Measurements from ENCODE around the gene LAPTM5. TPM values are rescaled to one million over a fixed set of nuclear protein-coding genes. Genes with fewer than 3 reads are reported as not detected.

LAPTM5 gene
- total RNA-seq, 1 experiment from 2014 or later = 0.15 TPM

DNA sequence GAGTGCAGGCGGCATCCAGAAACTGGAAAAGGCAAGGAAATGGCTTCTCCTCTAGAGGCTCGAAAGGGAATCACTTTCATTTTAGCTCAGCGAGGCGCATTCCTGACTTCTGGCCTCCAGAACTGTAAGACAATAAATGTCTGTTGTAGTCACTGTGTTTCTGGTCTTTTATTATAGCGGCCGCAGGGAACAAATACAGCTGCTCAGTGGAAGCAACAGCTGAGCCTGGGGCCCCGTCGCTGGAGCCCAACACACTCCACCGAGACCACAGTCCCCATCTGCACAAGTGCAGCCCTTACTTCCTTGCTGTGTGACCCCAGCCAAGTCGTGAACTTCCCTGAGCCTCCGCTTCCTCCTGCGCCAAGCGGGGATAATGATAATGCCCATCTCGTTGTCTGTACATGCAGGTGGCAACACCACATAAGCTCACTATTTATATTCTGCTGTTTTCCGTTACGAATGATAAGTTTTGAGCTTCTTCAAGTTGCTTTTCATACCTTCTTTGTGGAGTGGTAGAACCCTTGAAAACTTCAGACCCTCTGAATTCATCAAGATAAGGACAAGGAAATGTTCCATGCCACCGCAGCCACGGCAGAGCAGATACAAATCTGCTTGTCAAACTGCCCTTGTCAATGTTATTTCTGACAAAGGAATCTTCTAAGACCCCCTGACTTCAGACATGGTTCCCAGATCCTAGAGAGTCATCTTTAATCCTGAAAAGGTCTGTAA lies 3.2 kb upstream of the LAPTM5 start:
- H3K27me3 ChIP-seq (ENCODE audit: insufficient read depth, low read length) = no peaks in the 10 kb centered on the region
- H3K14ac ChIP-seq (ENCODE audit: insufficient read depth, low read length) = no peak overlapping the region
- DNase-seq = no peak
- peaks cover 0 to 5% (median 0%) of the 10 kb centered on the region in 3 experiments; a peak in 1 of 7 replicates for H3K36me3 Mint-ChIP-seq (ENCODE audit: insufficient read depth in 1 of 3, low read depth in 3 of 3)
- no peak overlapping the region for H2BK20ac ChIP-seq (ENCODE audit: low read depth, low read length, poor library complexity, severe bottlenecking)
- H4K91ac ChIP-seq (ENCODE audit: insufficient read length, low read depth, low read length) = no peak overlapping the region
- no peaks in the 10 kb centered on the region for H4K20me1 ChIP-seq (ENCODE audit: control insufficient read depth, insufficient read depth, insufficient read length)
- H3K23ac ChIP-seq (ENCODE audit: insufficient read length, low read depth, low read length) = no peak overlapping the region
- no peak overlapping the region for H2BK120ac ChIP-seq (ENCODE audit: low read depth, low read length, poor library complexity, severe bottlenecking)
- no peak overlapping the region for H2BK12ac ChIP-seq (ENCODE audit: insufficient read length, low read depth, low read length)
- no peak overlapping the region for H3T11ph ChIP-seq (ENCODE audit: low read length)
- no peak overlapping the region for H2AK5ac ChIP-seq (ENCODE audit: insufficient read length, low read length)
- no peak overlapping the region for H3K27ac ChIP-seq (ENCODE audit: insufficient read length, low read depth, low read length)
- WGBS (ENCODE audit: extremely low coverage, insufficient read length, low lambda C conversion rate) = no CpG with 5 or more reads among the region's 18 CpGs
- peaks cover 19 to 30% of the 10 kb centered on the region in 2 experiments for H3K4me1 Mint-ChIP-seq
- TF ChIP-seq, protein P1, sequence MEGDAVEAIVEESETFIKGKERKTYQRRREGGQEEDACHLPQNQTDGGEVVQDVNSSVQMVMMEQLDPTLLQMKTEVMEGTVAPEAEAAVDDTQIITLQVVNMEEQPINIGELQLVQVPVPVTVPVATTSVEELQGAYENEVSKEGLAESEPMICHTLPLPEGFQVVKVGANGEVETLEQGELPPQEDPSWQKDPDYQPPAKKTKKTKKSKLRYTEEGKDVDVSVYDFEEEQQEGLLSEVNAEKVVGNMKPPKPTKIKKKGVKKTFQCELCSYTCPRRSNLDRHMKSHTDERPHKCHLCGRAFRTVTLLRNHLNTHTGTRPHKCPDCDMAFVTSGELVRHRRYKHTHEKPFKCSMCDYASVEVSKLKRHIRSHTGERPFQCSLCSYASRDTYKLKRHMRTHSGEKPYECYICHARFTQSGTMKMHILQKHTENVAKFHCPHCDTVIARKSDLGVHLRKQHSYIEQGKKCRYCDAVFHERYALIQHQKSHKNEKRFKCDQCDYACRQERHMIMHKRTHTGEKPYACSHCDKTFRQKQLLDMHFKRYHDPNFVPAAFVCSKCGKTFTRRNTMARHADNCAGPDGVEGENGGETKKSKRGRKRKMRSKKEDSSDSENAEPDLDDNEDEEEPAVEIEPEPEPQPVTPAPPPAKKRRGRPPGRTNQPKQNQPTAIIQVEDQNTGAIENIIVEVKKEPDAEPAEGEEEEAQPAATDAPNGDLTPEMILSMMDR (conservative IDR thresholded peaks at IDR 0.05) = no peak
- no peak overlapping the region for H3K9ac ChIP-seq (ENCODE audit: extremely low read depth, insufficient read length, low read length)
- peaks cover 4% of the 10 kb centered on the region for H3K27me3 Mint-ChIP-seq (ENCODE audit: low read depth)
- no peaks in the 10 kb centered on the region for H3K9me3 ChIP-seq (ENCODE audit: control insufficient read depth, low read depth, low read length)
- no peak overlapping the region for H4K8ac ChIP-seq (replicated peaks; ENCODE audit: insufficient read length, low read depth, low read length)
- no peak overlapping the region for H3K4me2 ChIP-seq (ENCODE audit: insufficient read depth, insufficient read length, low read length)
- H2BK5ac ChIP-seq (ENCODE audit: insufficient read length, low read length) = no peak overlapping the region
- H3K9me3 Mint-ChIP-seq = peaks cover 0 to 4% of the 10 kb centered on the region in 2 experiments; a peak in 2 of 5 replicates
- no peak overlapping the region; a peak in 1 of 7 replicates for H3K27ac Mint-ChIP-seq
- H3K56ac ChIP-seq (ENCODE audit: insufficient read length, low read depth, low read length) = no peak overlapping the region
- no peak overlapping the region for H4K5ac ChIP-seq (ENCODE audit: insufficient read length, low read depth, low read length)
- H3K79me2 ChIP-seq (ENCODE audit: insufficient read depth, low read length) = no peaks in the 10 kb centered on the region
- H3K18ac ChIP-seq (ENCODE audit: insufficient read length, low read depth, low read length) = no peak overlapping the region
- no peaks in the 10 kb centered on the region for H3K79me1 ChIP-seq (ENCODE audit: insufficient read depth, low read depth, low read length, poor library complexity, severe bottlenecking)
- no peak overlapping the region for H2BK15ac ChIP-seq (ENCODE audit: low read depth, low read length)
- no peak overlapping the region for H2AFZ ChIP-seq (ENCODE audit: low read length)
- H3K4me3 Mint-ChIP-seq = no peak overlapping the region
- H3K4ac ChIP-seq (ENCODE audit: low read depth, low read length) = no peak overlapping the region
- no peaks in the 10 kb centered on the region for H3K23me2 ChIP-seq (ENCODE audit: insufficient read length, low read depth, low read length, poor library complexity, severe bottlenecking)
- no peaks in the 10 kb centered on the region for H3K4me1 ChIP-seq (ENCODE audit: insufficient read depth, low read length)
